Osteocyte (in vitro differentiated cells): ENCODE data around the gene ZNF239. TPM values are rescaled to one million over a fixed set of nuclear protein-coding genes. Genes with fewer than 3 reads are reported as not detected.
A peak's percentile ranks its signal among the peaks of the same experiment; 100 is the strongest.

Experiments
- DNase-seq: peaks from one replicate; pipeline ENCODE4 v3.0.0; 2021; ENCODE audit warnings: mixed read lengths; ENCODE audit not compliant: unreplicated experiment; ENCODE audit errors: extremely low spot score
- H3K27ac Mint-ChIP-seq: one replicate; pipeline ENCODE4 v1.8.0; 2021; ENCODE audit warnings: mild to moderate bottlenecking, mixed read lengths; ENCODE audit not compliant: unreplicated experiment
- H3K27me3 Mint-ChIP-seq: one replicate; pipeline ENCODE4 v1.8.0; 2021; ENCODE audit warnings: mixed read lengths; ENCODE audit not compliant: unreplicated experiment
- H3K36me3 Mint-ChIP-seq: one replicate; pipeline ENCODE4 v1.8.0; 2021; ENCODE audit warnings: mixed read lengths; ENCODE audit not compliant: unreplicated experiment
- H3K4me1 Mint-ChIP-seq: one replicate; pipeline ENCODE4 v1.8.0; 2021; ENCODE audit warnings: mixed read lengths; ENCODE audit not compliant: unreplicated experiment
- H3K4me3 Mint-ChIP-seq: one replicate; pipeline ENCODE4 v1.8.0; 2021; ENCODE audit warnings: mild to moderate bottlenecking, moderate library complexity, mixed read lengths; ENCODE audit not compliant: unreplicated experiment
- H3K9me3 Mint-ChIP-seq: one replicate; pipeline ENCODE4 v1.8.0; 2021; ENCODE audit warnings: mixed read lengths; ENCODE audit not compliant: unreplicated experiment
- total RNA-seq: library from RNA; stranded (reverse); gene quantifications from 2 replicates; pipeline ENCODE4 v1.2.1, GENCODE V29; 2021
- TF ChIP-seq, protein P1 (sequence below): fragments of 200-600 bp; sonication (generic); IDR thresholded peaks from 2 replicates; pipeline ENCODE4 v1.5.0; 2021; ENCODE audit warnings: antibody characterized with exemption, mild to moderate bottlenecking, moderate library complexity

ZNF239 gene
- total RNA-seq, 1 donor from 2014 or later = 3.7 TPM

DNA sequence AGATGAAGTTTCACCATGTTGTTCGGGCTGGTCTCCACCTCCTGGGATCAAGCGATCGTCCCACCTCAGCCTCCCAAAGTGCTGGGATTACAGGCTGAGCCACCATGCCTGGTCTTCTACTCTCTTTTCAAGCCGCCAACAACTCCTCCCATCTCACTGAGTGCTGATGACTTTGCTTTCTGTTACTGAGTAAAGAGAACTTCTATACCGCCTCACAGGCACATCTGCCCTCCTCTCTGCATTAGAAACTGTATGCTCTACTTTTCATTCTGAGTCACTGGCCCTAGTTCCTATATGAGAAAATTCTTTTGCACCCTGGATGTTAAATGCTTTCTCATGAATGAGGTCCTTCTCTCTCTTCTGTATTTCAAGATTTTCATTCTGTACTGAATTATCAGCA lies 2.2 kb upstream of the ZNF239 start:
- Mint-ChIP-seq H3K27me3 (peaks cover 35% of the 10 kb centered on the region), H3K27ac (no peak overlapping the region), H3K9me3 (no peaks in the 10 kb centered on the region), H3K4me3 (no peak overlapping the region), H3K36me3 (no peaks in the 10 kb centered on the region), H3K4me1 (peaks cover 16% of the 10 kb centered on the region)
- TF ChIP-seq, protein P1, sequence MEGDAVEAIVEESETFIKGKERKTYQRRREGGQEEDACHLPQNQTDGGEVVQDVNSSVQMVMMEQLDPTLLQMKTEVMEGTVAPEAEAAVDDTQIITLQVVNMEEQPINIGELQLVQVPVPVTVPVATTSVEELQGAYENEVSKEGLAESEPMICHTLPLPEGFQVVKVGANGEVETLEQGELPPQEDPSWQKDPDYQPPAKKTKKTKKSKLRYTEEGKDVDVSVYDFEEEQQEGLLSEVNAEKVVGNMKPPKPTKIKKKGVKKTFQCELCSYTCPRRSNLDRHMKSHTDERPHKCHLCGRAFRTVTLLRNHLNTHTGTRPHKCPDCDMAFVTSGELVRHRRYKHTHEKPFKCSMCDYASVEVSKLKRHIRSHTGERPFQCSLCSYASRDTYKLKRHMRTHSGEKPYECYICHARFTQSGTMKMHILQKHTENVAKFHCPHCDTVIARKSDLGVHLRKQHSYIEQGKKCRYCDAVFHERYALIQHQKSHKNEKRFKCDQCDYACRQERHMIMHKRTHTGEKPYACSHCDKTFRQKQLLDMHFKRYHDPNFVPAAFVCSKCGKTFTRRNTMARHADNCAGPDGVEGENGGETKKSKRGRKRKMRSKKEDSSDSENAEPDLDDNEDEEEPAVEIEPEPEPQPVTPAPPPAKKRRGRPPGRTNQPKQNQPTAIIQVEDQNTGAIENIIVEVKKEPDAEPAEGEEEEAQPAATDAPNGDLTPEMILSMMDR = no peak
- DNase-seq = peak; percentile 30

DNA sequence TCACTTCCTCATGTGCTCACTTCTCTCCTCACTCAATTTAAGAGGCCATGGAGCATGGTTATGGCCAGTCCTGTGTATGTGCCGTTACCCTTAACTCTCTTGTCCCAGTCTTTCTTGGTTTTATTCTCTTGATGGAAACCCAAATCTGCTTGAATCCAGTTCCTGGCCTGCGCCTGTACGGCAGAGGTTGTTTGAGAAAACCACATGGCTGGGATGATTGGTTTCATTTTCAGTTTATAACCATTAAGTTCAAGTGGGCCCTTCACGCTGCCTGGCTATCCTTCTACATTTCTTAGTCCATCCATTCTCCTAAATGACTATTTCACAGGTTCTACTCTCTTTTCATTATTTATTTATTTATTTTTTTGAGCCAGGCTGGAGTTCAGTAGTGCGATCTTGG lies 1.6 kb upstream of the ZNF239 start:
- no peak overlapping the region for H3K4me3 Mint-ChIP-seq
- H3K36me3 Mint-ChIP-seq = no peaks in the 10 kb centered on the region
- no peak for DNase-seq
- TF ChIP-seq, protein P1 = no peak
- no peaks in the 10 kb centered on the region for H3K9me3 Mint-ChIP-seq
- H3K27ac Mint-ChIP-seq = no peak overlapping the region
- H3K27me3 Mint-ChIP-seq = peaks cover 32% of the 10 kb centered on the region
- peaks cover 16% of the 10 kb centered on the region for H3K4me1 Mint-ChIP-seq

DNA sequence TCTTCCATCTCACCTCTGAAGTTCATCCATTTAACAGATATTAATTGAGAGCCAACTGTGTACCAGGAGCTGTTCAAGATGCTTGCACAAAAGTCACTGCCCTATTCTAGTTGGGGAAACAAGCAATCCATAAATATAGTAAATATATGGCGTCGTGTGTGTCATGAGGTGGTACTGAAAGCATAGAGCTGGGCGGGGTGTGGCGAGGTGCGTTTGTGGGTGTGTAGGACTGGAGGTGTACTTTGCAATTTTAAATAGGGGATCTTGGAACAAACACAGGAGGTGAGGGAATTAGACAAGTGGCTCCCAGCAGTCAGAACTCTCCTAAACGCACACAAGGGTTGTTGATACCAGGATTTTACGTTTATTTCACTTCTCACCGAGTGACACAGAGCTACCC lies 490 bp upstream of the ZNF239 start:
- H3K9me3 Mint-ChIP-seq = no peaks in the 10 kb centered on the region
- peak overlapping the region; percentile 80 for H3K4me3 Mint-ChIP-seq
- TF ChIP-seq, protein P1 = no peak
- H3K4me1 Mint-ChIP-seq = peaks cover 16% of the 10 kb centered on the region
- no peak for DNase-seq
- H3K27me3 Mint-ChIP-seq = peaks cover 24% of the 10 kb centered on the region
- H3K36me3 Mint-ChIP-seq = peaks cover 5% of the 10 kb centered on the region
- H3K27ac Mint-ChIP-seq = peak overlapping the region; percentile 63

DNA sequence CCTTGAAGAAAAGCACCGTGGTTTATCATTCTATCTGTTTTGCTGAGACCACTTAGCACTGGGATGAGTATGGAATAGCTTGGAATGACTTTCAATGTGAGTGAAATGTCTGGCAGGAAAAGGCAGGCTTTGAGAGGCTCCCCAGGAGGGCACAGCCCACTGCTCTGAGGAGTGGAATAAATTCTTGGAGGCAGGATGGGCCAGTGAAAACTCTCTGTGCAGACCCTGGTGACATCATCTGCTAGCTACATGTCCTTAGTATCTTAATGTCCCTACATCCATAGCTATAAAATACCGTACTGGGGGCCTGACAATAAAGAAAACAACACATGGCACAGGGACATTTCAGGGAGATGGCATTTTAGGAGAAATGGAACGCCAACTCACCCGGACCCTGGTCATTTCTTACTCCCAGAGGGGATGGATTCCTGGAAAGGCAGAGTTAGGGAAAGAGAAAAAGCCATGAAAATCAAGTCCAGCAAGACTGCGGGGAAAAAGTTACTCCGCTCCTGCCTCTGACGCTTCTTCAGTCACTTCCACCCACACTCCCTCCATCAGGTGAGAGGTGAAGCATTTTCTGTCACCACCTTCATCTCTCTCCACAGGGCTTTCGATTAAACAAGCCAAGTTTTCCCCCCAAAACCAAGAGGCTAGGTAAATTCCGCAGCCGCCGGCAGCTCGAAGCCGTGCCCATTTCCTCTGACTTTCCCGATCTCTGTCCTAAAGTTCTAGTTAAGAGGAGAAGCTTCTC lies 991 bp downstream of the ZNF239 start:
- Mint-ChIP-seq H3K27me3 (peaks cover 9% of the 10 kb centered on the region), H3K27ac (peak overlapping the region; percentile 74), H3K9me3 (no peaks in the 10 kb centered on the region), H3K4me1 (peaks cover 16% of the 10 kb centered on the region), H3K4me3 (peak overlapping the region; percentile 79), H3K36me3 (peaks cover 5% of the 10 kb centered on the region)
- TF ChIP-seq, protein P1 = no peak
- DNase-seq = no peak

DNA sequence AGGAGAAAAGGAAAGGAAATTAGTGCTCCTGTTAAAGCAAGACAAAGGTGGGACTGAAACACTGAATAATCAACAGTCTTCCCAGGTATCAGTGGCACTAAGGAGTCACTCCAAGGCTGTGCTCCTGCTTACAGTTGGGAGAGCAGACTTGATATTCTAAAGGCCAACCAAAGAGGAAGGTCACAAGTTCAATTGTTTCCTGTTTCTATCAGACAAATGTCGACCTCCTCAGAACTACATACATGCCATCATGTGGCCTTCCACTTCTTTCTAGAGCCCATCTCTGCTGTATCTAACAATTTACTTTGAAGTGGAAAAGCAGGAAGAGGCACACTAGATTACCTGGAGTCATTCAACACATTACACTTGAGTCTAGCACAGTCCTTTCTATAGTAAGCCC lies 3.4 kb downstream of the ZNF239 start:
- no peaks in the 10 kb centered on the region for H3K9me3 Mint-ChIP-seq
- H3K4me1 Mint-ChIP-seq = peaks cover 16% of the 10 kb centered on the region
- no peaks in the 10 kb centered on the region for H3K27me3 Mint-ChIP-seq
- TF ChIP-seq, protein P1 = no peak
- H3K4me3 Mint-ChIP-seq = no peak overlapping the region
- no peak overlapping the region for H3K27ac Mint-ChIP-seq
- no peak for DNase-seq
- H3K36me3 Mint-ChIP-seq = peaks cover 11% of the 10 kb centered on the region
